ENCODE measurements around the gene MAP3K7. TPM values are rescaled to one million over a fixed set of nuclear protein-coding genes. Genes with fewer than 3 reads are reported as not detected.
A peak's percentile ranks its signal among the peaks of the same experiment; 100 is the strongest.

MAP3K7 gene
- total RNA-seq, 1 donor from 2014 or later, result 22.0 TPM

DNA sequence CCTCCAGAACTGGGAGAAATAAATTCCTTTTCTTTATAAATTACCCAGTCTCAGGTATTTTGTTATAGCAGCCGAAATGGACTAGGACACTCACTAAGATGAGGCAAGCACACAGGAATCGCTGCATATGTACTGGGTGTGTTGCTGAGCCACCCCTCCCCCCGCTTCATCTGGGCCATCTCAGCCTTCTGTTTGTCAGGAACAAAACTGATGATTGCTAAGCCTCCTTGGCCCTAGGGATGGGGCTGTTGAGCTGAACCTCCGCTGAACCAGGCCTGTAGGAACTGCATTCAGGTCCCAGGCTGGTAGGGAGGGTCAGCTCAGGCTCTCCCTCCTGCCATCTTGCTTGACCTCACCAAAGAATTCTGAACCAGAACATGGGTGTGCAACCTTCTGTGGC, 108.6 kb downstream of the MAP3K7 start:
- Histone ChIP-seq H3K36me3 (no peaks in the 10 kb centered on the region), H3K27me3 (ENCODE audit: low read depth) (no peaks in the 10 kb centered on the region), H3K9me3 (no peaks in the 10 kb centered on the region), H3K4me3 (no peak overlapping the region), H3K27ac (no peak overlapping the region), H3K4me1 (peaks cover 10% of the 10 kb centered on the region)
- ATAC-seq (no peak), DNase-seq (no peak)
- TF ChIP-seq, protein P1, sequence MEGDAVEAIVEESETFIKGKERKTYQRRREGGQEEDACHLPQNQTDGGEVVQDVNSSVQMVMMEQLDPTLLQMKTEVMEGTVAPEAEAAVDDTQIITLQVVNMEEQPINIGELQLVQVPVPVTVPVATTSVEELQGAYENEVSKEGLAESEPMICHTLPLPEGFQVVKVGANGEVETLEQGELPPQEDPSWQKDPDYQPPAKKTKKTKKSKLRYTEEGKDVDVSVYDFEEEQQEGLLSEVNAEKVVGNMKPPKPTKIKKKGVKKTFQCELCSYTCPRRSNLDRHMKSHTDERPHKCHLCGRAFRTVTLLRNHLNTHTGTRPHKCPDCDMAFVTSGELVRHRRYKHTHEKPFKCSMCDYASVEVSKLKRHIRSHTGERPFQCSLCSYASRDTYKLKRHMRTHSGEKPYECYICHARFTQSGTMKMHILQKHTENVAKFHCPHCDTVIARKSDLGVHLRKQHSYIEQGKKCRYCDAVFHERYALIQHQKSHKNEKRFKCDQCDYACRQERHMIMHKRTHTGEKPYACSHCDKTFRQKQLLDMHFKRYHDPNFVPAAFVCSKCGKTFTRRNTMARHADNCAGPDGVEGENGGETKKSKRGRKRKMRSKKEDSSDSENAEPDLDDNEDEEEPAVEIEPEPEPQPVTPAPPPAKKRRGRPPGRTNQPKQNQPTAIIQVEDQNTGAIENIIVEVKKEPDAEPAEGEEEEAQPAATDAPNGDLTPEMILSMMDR (IDR thresholded peaks at IDR 0.05), result no peak
- intact Hi-C loops (cut with DNase I), result loop anchor here (10.0 kb wide), 1 partner anchor 533 kb away; no protein-coding TSS in a partner anchor

DNA sequence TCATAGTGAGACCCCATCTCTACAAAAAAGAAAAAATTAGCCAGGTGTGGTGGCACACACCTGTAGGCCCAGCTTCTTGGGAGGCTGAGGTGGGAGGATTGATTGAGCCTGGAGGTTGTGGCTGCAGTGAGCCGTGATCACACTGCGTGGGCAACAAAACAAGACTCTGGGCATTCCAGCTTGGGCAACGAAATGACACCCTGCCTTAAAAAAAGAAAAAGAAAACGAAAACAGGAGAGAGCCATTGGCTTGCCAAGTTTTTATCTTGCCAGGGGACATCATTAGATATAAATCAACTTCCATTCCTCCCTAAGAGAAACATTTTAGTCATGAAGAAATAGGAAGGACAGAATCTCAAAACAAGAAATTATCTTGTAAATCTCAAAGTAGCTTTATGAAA, 109.5 kb downstream of the MAP3K7 start:
- ATAC-seq (no peak), DNase-seq (no peak)
- intact Hi-C loops (cut with DNase I), result loop anchor here (10.0 kb wide), 1 partner anchor 533 kb away; no protein-coding TSS in a partner anchor
- H3K27ac ChIP-seq, result no peak overlapping the region
- no peaks in the 10 kb centered on the region for H3K9me3 ChIP-seq
- no peak overlapping the region for H3K4me3 ChIP-seq
- TF ChIP-seq, protein P1 (IDR thresholded peaks at IDR 0.05), result no peak
- H3K4me1 ChIP-seq, result peaks cover 10% of the 10 kb centered on the region
- no peaks in the 10 kb centered on the region for H3K27me3 ChIP-seq (ENCODE audit: low read depth)
- no peaks in the 10 kb centered on the region for H3K36me3 ChIP-seq

DNA sequence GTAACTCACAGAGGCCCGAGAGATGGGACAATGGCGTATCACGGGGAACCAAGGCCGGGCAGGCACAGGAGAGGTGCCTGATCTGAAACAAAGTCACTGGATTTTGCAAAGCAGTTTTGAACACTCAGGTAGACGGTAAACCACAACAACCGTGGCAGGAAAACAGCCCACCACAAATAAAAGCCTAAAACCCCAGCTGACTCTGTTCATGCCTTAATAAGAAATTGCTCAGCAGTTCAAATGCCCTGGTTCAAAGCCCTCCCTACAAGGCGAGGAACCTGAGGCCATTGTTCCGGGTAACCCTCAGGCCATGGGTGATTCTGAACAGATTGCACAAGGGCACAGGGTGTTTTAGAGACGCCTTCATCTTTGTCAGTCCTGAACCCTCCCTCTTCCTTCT, 114.2 kb downstream of the MAP3K7 start:
- intact Hi-C loops (cut with DNase I), result loop anchor here (10.0 kb wide), 1 partner anchor 528 kb away; no protein-coding TSS in a partner anchor
- TF ChIP-seq, protein P1 (IDR thresholded peaks at IDR 0.05), result no peak
- H3K4me1 ChIP-seq, result peaks cover 13% of the 10 kb centered on the region
- no peak for ATAC-seq
- no peak overlapping the region for H3K4me3 ChIP-seq
- no peak for DNase-seq
- no peaks in the 10 kb centered on the region for H3K9me3 ChIP-seq
- H3K36me3 ChIP-seq, result no peaks in the 10 kb centered on the region
- H3K27ac ChIP-seq, result no peak overlapping the region
- no peaks in the 10 kb centered on the region for H3K27me3 ChIP-seq (ENCODE audit: low read depth)

DNA sequence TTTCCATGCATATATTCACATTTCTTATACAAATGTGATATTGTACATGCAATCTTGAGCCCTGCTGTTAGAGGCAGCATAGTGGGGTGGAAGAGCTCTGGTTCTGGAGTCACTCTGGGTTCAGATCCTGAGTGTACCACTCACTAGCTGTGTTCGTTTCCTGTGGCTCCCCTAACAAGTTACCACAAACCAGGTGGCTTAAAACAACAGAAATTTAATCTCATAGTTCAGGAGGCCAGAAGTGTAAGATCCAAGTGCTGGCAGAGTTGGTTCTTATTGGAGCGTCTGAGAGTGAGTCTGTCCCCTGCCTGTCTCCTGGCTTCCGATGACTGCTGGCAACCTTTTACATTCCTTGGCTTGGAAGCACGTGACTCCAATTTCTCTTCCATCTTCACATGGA, 115.6 kb downstream of the MAP3K7 start:
- Histone ChIP-seq H3K9me3 (no peaks in the 10 kb centered on the region), H3K27me3 (ENCODE audit: low read depth) (no peaks in the 10 kb centered on the region), H3K4me3 (no peak overlapping the region), H3K36me3 (no peaks in the 10 kb centered on the region), H3K27ac (no peak overlapping the region), H3K4me1 (peaks cover 13% of the 10 kb centered on the region)
- TF ChIP-seq, protein P1 (IDR thresholded peaks at IDR 0.05), result no peak
- DNase-seq, result no peak
- peak in 1 of 2 donors; percentile 16 for ATAC-seq
- intact Hi-C loops (cut with DNase I), result loop anchor here (10.0 kb wide), 1 partner anchor 526 kb away; no protein-coding TSS in a partner anchor

DNA sequence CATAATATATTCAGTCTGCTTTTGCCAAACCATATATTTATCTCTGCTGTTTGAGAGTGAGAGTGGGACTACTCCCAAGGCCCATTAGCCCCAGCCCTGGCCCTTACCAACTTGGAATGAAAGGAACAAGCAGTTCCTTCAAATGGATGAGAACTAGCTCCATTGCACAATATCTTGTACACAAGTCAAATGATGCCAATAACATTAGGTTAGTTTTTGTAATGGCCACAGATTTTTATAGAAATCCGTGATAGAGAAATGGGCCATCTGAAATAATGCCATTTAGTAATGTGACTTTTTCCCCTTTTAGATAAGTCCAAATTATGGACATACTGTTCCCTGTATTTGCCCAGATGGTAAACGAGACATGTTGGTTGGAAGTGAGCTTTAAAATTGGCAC, 117.0 kb downstream of the MAP3K7 start:
- H3K4me3 ChIP-seq, result no peak overlapping the region
- H3K4me1 ChIP-seq, result peaks cover 13% of the 10 kb centered on the region
- intact Hi-C loops (cut with DNase I), result loop anchor here (10.0 kb wide), 1 partner anchor 525 kb away; no protein-coding TSS in a partner anchor
- no peaks in the 10 kb centered on the region for H3K36me3 ChIP-seq
- DNase-seq, result no peak
- no peak overlapping the region for H3K27ac ChIP-seq
- no peaks in the 10 kb centered on the region for H3K27me3 ChIP-seq (ENCODE audit: low read depth)
- TF ChIP-seq, protein P1 (IDR thresholded peaks at IDR 0.05), result no peak
- H3K9me3 ChIP-seq, result no peaks in the 10 kb centered on the region
- ATAC-seq, result peak in 1 of 2 donors; percentile 42
